OCI-LY1 (cell line): ENCODE results near the gene MGRN1.

ENCODE experiments used
- H2AFZ ChIP-seq: fragments of 200-600 bp; sonication (generic), shearing (Covaris generic); 2 replicates; pipeline ENCODE4 v1.6.0; 2014; ENCODE audit warnings: antibody characterized with exemption, mild to moderate bottlenecking, low read length
- H3F3A ChIP-seq: fragments of 200-600 bp; sonication (generic), shearing (Covaris generic); 2 replicates; pipeline ENCODE4 v1.6.0; 2014; ENCODE audit warnings: mild to moderate bottlenecking, antibody characterized with exemption, low read length, moderate library complexity; ENCODE audit not compliant: insufficient read depth
- H3K27ac ChIP-seq: fragments of 200-600 bp; sonication (generic); 2 replicates; pipeline ENCODE4 v1.5.1; 2014; ENCODE audit warnings: low read length, mixed run types, mild to moderate bottlenecking, low read depth; ENCODE audit not compliant: poor library complexity, severe bottlenecking
- H3K27me3 ChIP-seq: fragments of 200-600 bp; sonication (generic); 2 replicates; pipeline ENCODE4 v1.6.0; 2014; ENCODE audit warnings: antibody characterized with exemption, mild to moderate bottlenecking, low read length, moderate library complexity; ENCODE audit not compliant: insufficient read depth
- H3K36me3 ChIP-seq: fragments of 200-600 bp; sonication (generic); 2 replicates; pipeline ENCODE4 v1.6.1; 2014; ENCODE audit warnings: mild to moderate bottlenecking, antibody characterized with exemption, low read length, moderate library complexity, mixed read lengths; ENCODE audit not compliant: insufficient read depth
- H3K4me1 ChIP-seq: fragments of 200-600 bp; sonication (generic); 2 replicates; pipeline ENCODE4 v1.5.1; 2014; ENCODE audit warnings: mild to moderate bottlenecking, low read length, moderate library complexity; ENCODE audit not compliant: insufficient read depth, severe bottlenecking
- H3K4me2 ChIP-seq: fragments of 200-600 bp; sonication (generic), shearing (Covaris generic); 2 replicates; pipeline ENCODE4 v1.6.1; 2014; ENCODE audit warnings: low read length
- H3K4me3 ChIP-seq: fragments of 200-600 bp; sonication (generic); 2 replicates; pipeline ENCODE4 v1.5.1; 2014; ENCODE audit warnings: low read length, low read depth, mild to moderate bottlenecking, mixed read lengths; ENCODE audit not compliant: poor library complexity, severe bottlenecking
- H3K79me2 ChIP-seq: fragments of 200-600 bp; shearing (Covaris generic); 2 replicates; pipeline ENCODE4 v1.6.1; 2016; ENCODE audit warnings: mixed run types, low read length, mixed read lengths; ENCODE audit not compliant: insufficient read depth
- H3K9ac ChIP-seq: fragments of 200-600 bp; sonication (generic), shearing (Covaris generic); 2 replicates; pipeline ENCODE4 v1.6.1; 2014; ENCODE audit warnings: mild to moderate bottlenecking, low read length, mixed read lengths
- H3K9me2 ChIP-seq: fragments of 200-600 bp; sonication (generic), shearing (Covaris generic); 2 replicates; pipeline ENCODE4 v1.6.1; 2014; ENCODE audit warnings: low read depth, mild to moderate bottlenecking, low read length, mixed read lengths
- H3K9me3 ChIP-seq: fragments of 200-600 bp; shearing (Covaris generic); 2 replicates; pipeline ENCODE4 v1.6.1; 2014; ENCODE audit warnings: low read length, mixed read lengths
- H4K20me1 ChIP-seq: fragments of 200-600 bp; sonication (generic), shearing (Covaris generic); 2 replicates; pipeline ENCODE4 v1.6.0; 2016; ENCODE audit warnings: mild to moderate bottlenecking, low read length; ENCODE audit not compliant: insufficient read depth
- CTCF ChIP-seq: fragments of 200-600 bp; sonication (generic), shearing (Covaris generic); IDR thresholded peaks from 2 replicates; pipeline ENCODE4 v1.5.1; 2017; ENCODE audit warnings: mild to moderate bottlenecking, antibody characterized with exemption, low read length, moderate library complexity, mixed read lengths
- EZH2 ChIP-seq: fragments of 200-600 bp; sonication (generic), shearing (Covaris generic); IDR thresholded peaks from 2 replicates; pipeline ENCODE4 v1.8.0; 2017; ENCODE audit warnings: borderline replicate concordance, mixed run types, mild to moderate bottlenecking, antibody characterized with exemption, low read length, moderate library complexity, mixed read lengths

MGRN1 gene

GRCh38 chr16:4609200-4610010, 15.2 kb upstream of the MGRN1 start:
- Histone ChIP-seq H3K9me2 (no peaks in the 10 kb centered on the region), H3K27ac (no peak overlapping the region), H3F3A (no peaks in the 10 kb centered on the region), H3K9ac (no peak overlapping the region), H3K4me3 (no peak overlapping the region), H3K36me3 (peaks cover 20% of the 10 kb centered on the region), H2AFZ (no peak overlapping the region), H3K4me2 (no peak overlapping the region), H3K79me2 (no peaks in the 10 kb centered on the region), H4K20me1 (no peaks in the 10 kb centered on the region), H3K4me1 (peaks cover 13% of the 10 kb centered on the region), H3K9me3 (no peaks in the 10 kb centered on the region), H3K27me3 (no peaks in the 10 kb centered on the region)
- no peak for TF ChIP-seq CTCF
- no peak for TF ChIP-seq EZH2

GRCh38 chr16:4610011-4611005, 14.3 kb upstream of the MGRN1 start:
- no peak overlapping the region for H3K4me2 ChIP-seq
- H4K20me1 ChIP-seq, result no peaks in the 10 kb centered on the region
- no peak overlapping the region for H2AFZ ChIP-seq
- TF ChIP-seq EZH2, result no peak
- TF ChIP-seq CTCF, result no peak
- no peak overlapping the region for H3K27ac ChIP-seq
- peaks cover 20% of the 10 kb centered on the region for H3K36me3 ChIP-seq
- H3K4me3 ChIP-seq, result no peak overlapping the region
- H3K9me3 ChIP-seq, result no peaks in the 10 kb centered on the region
- no peaks in the 10 kb centered on the region for H3F3A ChIP-seq
- no peaks in the 10 kb centered on the region for H3K79me2 ChIP-seq
- no peaks in the 10 kb centered on the region for H3K27me3 ChIP-seq
- H3K9me2 ChIP-seq, result no peaks in the 10 kb centered on the region
- peaks cover 18% of the 10 kb centered on the region for H3K4me1 ChIP-seq
- H3K9ac ChIP-seq, result no peak overlapping the region

GRCh38 chr16:4611337-4612021, 13.1 kb upstream of the MGRN1 start:
- Histone ChIP-seq H3K79me2 (no peaks in the 10 kb centered on the region), H3K27me3 (no peaks in the 10 kb centered on the region), H3K9me2 (no peaks in the 10 kb centered on the region), H3F3A (no peaks in the 10 kb centered on the region), H3K27ac (no peak overlapping the region), H3K4me1 (peaks cover 25% of the 10 kb centered on the region), H3K36me3 (peaks cover 20% of the 10 kb centered on the region), H4K20me1 (no peaks in the 10 kb centered on the region), H2AFZ (no peak overlapping the region), H3K9ac (no peak overlapping the region), H3K4me2 (no peak overlapping the region), H3K4me3 (no peak overlapping the region), H3K9me3 (no peaks in the 10 kb centered on the region)
- no peak for TF ChIP-seq EZH2
- no peak for TF ChIP-seq CTCF
